SU-DHL-6 (cell line): Measurements from ENCODE around the gene KASH5.

ENCODE experiments used
- H2AFZ ChIP-seq: fragments of 200-600 bp; sonication (generic); 2 replicates; pipeline ENCODE4 v1.6.1; 2014; ENCODE audit warnings: low read depth, mild to moderate bottlenecking, moderate library complexity, mixed read lengths, antibody characterized with exemption, low read length; ENCODE audit not compliant: severe bottlenecking
- H3F3A ChIP-seq: fragments of 200-600 bp; shearing (Covaris generic); 2 replicates; pipeline ENCODE4 v1.6.0; 2016; ENCODE audit warnings: antibody characterized with exemption, mild to moderate bottlenecking; ENCODE audit not compliant: insufficient read depth
- H3K27ac ChIP-seq: fragments of 200-600 bp; sonication (generic); 2 replicates; pipeline ENCODE4 v1.5.1; 2016; ENCODE audit warnings: low read depth, mild to moderate bottlenecking, low read length, moderate library complexity, mixed read lengths
- H3K27me3 ChIP-seq: fragments of 200-600 bp; sonication (generic), shearing (Covaris generic); 2 replicates; pipeline ENCODE4 v1.6.0; 2014; ENCODE audit warnings: mild to moderate bottlenecking, low read length
- H3K36me3 ChIP-seq: fragments of 200-600 bp; sonication (generic); 2 replicates; pipeline ENCODE4 v1.6.1; 2014; ENCODE audit warnings: mild to moderate bottlenecking, low read length, mixed read lengths
- H3K4me2 ChIP-seq: fragments of 300-600, 200-600 bp; shearing (Covaris generic), sonication (generic); 2 replicates; pipeline ENCODE4 v1.6.0; 2014; ENCODE audit warnings: low read length, low read depth, mild to moderate bottlenecking; ENCODE audit not compliant: poor library complexity, severe bottlenecking
- H3K4me3 ChIP-seq: fragments of 200-600 bp; sonication (generic); 2 replicates; pipeline ENCODE4 v1.5.1; 2014; ENCODE audit warnings: antibody characterized with exemption, low read length, mild to moderate bottlenecking, mixed read lengths; ENCODE audit not compliant: insufficient read depth, poor library complexity, severe bottlenecking
- H3K79me2 ChIP-seq: fragments of 200-600 bp; sonication (generic); 2 replicates; pipeline ENCODE4 v1.6.1; 2014; ENCODE audit warnings: mild to moderate bottlenecking, low read length, moderate library complexity; ENCODE audit not compliant: insufficient read depth
- H3K9ac ChIP-seq: fragments of 200-600 bp; sonication (generic); 2 replicates; pipeline ENCODE4 v1.7.0; 2014; ENCODE audit warnings: mild to moderate bottlenecking, low read length
- H3K9me2 ChIP-seq: fragments of 200-600 bp; sonication (generic); replicated peaks from 2 replicates; pipeline ENCODE4 v1.6.1; 2014; ENCODE audit warnings: low read length; ENCODE audit not compliant: insufficient read depth
- H3K9me3 ChIP-seq: fragments of 200-600 bp; sonication (generic); 2 replicates; pipeline ENCODE4 v1.6.1; 2014; ENCODE audit warnings: low read length, mixed read lengths; ENCODE audit not compliant: insufficient read depth
- H4K20me1 ChIP-seq: fragments of 200-600 bp; sonication (generic); 2 replicates; pipeline ENCODE4 v1.6.1; 2014; ENCODE audit warnings: low read depth, mild to moderate bottlenecking, antibody characterized with exemption, low read length, moderate library complexity, mixed read lengths
- CTCF ChIP-seq: fragments of 200-600 bp; sonication (generic); IDR thresholded peaks from one replicate; pipeline ENCODE4 v1.5.1; 2017; ENCODE audit warnings: antibody characterized with exemption, mild to moderate bottlenecking, low read length, moderate library complexity; ENCODE audit not compliant: insufficient read depth, poor library complexity, severe bottlenecking
- EZH2phosphoT487 ChIP-seq: fragments of 200-600 bp; sonication (generic), shearing (Covaris generic); conservative IDR thresholded peaks from 2 replicates; pipeline ENCODE4 v1.6.1; 2018; ENCODE audit warnings: mild to moderate bottlenecking, antibody characterized with exemption, low read length, moderate library complexity, mixed read lengths

Gene KASH5

GRCh38 chr19:49422407-49423070 lies 34.5 kb downstream of the KASH5 start:
- Histone ChIP-seq H3K27ac (no peak overlapping the region), H4K20me1 (no peaks in the 10 kb centered on the region), H3K9me3 (no peaks in the 10 kb centered on the region), H3F3A (no peaks in the 10 kb centered on the region), H3K9ac (no peak overlapping the region), H3K4me2 (no peak overlapping the region), H3K27me3 (no peaks in the 10 kb centered on the region), H3K79me2 (no peaks in the 10 kb centered on the region), H3K9me2 (no peaks in the 10 kb centered on the region), H3K4me3 (no peak overlapping the region), H3K36me3 (no peaks in the 10 kb centered on the region), H2AFZ (no peak overlapping the region)
- TF ChIP-seq CTCF (no peak), EZH2phosphoT487 (no peak)

DNA sequence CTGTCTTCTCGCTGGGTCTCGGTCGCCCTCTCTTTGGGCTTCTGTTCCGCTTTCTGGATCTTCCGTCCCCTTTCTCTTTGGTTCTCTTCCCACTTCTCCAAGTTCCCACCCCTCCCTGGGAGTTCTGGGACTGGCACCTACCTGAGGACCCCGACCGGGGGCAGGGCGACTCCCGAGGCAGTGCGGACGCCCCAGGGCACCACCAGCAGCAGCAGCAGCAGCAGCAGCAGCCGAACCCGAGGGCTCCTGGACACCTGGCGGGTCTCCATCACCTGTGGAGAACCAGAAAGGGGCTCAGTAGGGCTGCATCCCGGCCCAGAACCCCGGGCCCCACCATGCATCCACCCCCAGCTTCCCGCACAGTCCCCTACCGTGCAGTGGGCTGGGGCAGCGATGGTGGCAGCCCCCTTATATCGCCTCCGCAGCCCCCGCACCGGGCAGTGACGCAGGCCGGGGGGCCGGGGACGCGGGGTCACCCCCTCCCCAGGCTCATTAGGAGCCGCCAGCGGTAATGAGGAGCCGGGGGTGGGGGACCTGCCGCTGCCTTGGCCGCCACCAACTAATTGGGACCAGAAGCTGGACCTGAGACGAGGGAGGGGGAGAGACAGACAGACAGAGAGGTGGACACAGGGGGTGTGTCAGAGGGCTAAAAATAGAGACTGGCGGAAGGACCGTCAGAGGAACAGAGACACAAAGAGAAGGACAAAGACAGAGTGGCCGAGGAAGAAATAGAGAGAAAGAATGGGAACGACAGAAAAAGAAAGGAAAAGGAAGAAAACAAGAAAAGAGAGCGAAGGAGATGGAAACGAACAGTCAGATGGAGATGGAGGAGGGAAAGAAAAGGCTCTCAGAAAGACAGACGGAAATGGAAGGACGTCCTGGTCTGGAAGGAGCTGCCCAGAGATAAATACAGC lies 35.3 kb downstream of the KASH5 start, which contains the start of gene PTH2:
PTH2 (minus strand) TSS at position 371 of the 914 bp plus-strand sequence; CDS start at position 269, 102 bp downstream.
- Histone ChIP-seq H2AFZ (no peak within 1 kb of the TSS), H3K9ac (no peak within 1 kb of the TSS), H3K36me3 (no peaks in the 10 kb centered on the region), H3F3A (no peaks in the 10 kb centered on the region), H3K4me2 (no peak within 1 kb of the TSS), H4K20me1 (no peaks in the 10 kb centered on the region), H3K27me3 (no peaks in the 10 kb centered on the region), H3K79me2 (no peaks in the 10 kb centered on the region), H3K4me3 (no peak within 1 kb of the TSS), H3K9me2 (no peaks in the 10 kb centered on the region), H3K27ac (no peak within 1 kb of the TSS), H3K9me3 (no peaks in the 10 kb centered on the region)
- TF ChIP-seq CTCF (no peak), EZH2phosphoT487 (no peak)

GRCh38 chr19:49423985-49424303 lies 35.9 kb downstream of the KASH5 start:
- Histone ChIP-seq H3K27ac (no peak overlapping the region), H4K20me1 (no peaks in the 10 kb centered on the region), H3K36me3 (no peaks in the 10 kb centered on the region), H3K9me3 (no peaks in the 10 kb centered on the region), H3K4me2 (no peak overlapping the region), H3K9ac (no peak overlapping the region), H3K9me2 (no peaks in the 10 kb centered on the region), H3F3A (no peaks in the 10 kb centered on the region), H3K4me3 (no peak overlapping the region), H3K27me3 (no peaks in the 10 kb centered on the region), H2AFZ (no peak overlapping the region), H3K79me2 (no peaks in the 10 kb centered on the region)
- TF ChIP-seq CTCF (no peak), EZH2phosphoT487 (no peak)
